Activated effector memory CD4-positive, alpha-beta T cell treated with Interleukin-2 at 50 U/mL for 16 hours (primary cell): ENCODE results near the gene HOXA4.

ENCODE experiments used
- DNase-seq: peaks from one replicate; pipeline ENCODE4 v3.0.0-alpha.2; 2020

The HOXA4 gene

GRCh38 chr7:27157702-27158431 is 27.3 kb upstream of the HOXA4 start:
- DNase-seq, result no peak

DNA sequence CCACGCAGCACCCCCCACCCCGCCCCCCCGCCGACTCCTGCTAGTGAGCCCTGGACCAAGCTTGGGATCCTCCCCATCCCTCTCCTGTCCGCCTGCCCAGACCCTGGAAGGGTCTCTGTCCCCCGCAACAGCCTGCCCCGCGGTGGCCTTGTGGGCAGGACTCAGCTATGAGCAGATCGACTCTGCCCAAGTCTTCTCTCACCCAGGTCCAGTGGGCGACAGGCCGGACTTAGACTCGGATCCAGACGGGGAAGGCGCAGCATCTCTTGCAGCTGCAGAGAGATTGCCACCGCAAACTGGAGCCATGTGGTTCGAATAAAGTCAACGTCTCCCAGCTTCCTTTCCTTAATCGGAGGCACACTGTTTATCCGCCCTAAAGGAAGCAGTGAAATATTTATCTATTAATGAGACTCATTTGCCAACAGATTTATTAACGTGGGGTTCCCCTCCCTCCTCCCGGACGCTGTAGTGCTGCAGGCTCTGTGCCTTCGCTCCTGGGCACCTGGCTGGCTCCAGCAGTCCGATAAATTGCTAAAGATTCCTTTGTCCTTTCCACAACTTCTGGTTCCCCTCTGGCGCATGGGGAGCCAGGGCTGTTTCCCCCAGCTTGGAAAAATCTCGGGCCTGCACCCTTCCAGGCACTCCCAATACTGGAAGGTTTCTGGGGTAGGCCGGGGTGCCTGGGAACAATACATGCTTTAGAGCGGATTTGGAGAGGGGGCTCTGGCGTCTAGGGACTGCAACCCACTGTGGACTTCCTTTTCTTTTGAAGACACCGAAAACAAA is 26.6 kb upstream of the HOXA4 start:
- DNase-seq, result no peak

DNA sequence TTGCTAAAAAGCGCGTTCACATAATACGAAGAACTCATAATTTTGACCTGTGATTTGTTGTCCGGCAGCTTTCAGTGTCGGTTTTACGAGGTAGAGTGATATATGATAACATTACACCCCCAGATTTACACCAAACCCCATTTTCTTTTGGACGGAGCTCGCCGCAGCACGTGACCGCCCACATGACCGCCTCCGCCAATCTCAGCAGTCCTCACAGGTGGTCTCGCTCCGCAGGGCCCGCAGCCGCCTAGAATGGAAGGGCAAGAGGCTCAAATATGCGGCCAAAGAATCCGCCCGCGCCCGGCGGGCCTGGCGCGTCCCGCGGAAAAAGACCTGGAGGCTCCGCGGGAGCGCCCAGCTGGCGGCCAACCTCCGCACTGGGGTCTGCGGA is 25.9 kb upstream of the HOXA4 start, which contains the start of gene HOXA7:
Gene HOXA7, minus strand, starts transcription at position 168 of the 391 bp plus-strand sequence. Its CDS starts 130 bp downstream, at position 38.
- no peak for DNase-seq

GRCh38 chr7:27155816-27156507 is 25.4 kb upstream of the HOXA4 start:
- DNase-seq, result no peak

GRCh38 chr7:27154901-27155815 is 24.6 kb upstream of the HOXA4 start:
- no peak for DNase-seq

DNA sequence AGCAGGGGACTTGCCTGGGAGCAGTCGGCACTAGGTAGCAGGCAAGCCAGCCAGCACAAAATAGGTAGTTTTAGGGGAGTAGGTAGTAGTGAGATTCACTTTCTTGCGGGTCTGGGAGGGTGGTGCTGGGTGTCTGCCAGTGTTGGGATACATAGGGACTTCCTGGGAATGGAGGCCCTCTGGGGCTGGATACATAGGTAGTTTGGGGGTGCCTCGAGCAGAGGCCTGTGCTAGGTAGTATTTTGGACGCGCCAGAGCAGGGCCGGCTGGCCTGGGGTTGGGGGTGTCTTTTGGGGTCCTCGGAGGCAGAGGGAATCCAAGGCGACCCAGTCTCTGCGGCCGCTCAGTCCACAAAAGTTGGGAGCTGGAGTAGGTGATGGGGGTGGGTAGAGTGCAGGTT is 23.8 kb upstream of the HOXA4 start:
- no peak for DNase-seq

DNA sequence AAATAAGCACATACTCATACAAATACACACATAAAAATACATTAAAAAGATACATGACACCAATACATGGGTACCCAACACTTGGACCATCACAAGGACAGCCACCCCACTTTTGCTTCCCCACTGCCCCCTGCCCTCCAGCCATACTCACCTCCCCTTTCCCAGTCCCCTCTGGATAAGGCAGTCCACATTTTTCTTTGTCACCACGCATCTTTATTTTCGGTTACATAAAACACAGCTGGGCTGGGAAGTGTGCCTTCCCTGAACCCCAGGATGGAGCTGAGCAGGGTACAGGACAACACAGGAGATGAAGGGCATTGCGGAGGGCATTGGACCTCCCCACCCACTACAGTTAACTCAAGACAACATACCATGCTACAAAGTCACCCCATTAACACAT is 23.0 kb upstream of the HOXA4 start:
- DNase-seq, result no peak

- no peak for DNase-seq
These were observed 22.4 kb upstream of the HOXA4 start for GRCh38 chr7:27152816-27153442.

DNA sequence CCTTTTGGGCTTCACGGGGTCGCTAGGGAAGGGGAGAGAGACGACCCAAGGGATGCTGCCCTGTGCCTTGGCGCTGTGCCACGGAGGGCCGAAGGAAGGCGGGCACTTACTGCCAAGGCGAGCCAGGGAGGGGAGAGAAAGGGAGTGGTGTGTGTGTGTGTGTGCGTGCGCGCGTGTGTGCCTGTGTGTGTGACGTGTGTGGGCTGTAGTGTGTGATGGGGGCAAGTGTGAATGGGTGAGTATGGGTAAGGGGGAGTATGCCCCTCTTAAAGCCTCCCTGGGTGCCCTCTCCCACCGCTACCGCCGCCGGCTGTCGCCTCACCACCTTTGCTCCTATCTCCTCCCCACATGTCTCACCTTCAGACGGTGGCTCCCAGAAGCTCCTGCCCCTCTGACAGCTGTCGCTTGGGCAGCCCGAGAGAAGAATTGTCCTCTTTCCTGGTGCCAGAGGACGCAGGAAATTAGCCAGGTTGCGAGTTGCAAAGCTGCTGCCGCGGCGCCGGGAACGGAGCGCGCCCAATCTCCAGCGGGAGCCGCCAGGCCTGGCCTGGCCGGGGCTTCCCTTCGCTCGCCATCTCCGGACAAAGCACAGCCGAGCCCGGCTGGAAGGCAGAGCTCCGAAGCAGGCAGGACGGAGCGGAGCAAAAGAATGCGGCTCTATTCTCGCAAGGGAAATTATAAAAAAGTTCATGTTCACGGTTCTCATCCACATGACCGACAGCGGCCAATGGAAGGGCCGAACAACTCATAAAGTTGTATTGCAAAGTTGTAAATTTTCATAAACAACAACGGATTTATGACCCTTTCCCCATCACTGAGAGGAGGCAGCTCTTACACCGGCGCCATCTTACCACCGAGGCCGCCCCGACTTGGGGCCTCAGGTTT is 21.6 kb upstream of the HOXA4 start, which contains the start of gene HOXA3:
Gene HOXA3, minus strand, starts transcription at position 653 of the 885 bp plus-strand sequence. CDS start 41,943 bp downstream, outside the sequence.
- no peak for DNase-seq

- no peak for DNase-seq
These were observed 20.9 kb upstream of the HOXA4 start for GRCh38 chr7:27151341-27151930.

DNA sequence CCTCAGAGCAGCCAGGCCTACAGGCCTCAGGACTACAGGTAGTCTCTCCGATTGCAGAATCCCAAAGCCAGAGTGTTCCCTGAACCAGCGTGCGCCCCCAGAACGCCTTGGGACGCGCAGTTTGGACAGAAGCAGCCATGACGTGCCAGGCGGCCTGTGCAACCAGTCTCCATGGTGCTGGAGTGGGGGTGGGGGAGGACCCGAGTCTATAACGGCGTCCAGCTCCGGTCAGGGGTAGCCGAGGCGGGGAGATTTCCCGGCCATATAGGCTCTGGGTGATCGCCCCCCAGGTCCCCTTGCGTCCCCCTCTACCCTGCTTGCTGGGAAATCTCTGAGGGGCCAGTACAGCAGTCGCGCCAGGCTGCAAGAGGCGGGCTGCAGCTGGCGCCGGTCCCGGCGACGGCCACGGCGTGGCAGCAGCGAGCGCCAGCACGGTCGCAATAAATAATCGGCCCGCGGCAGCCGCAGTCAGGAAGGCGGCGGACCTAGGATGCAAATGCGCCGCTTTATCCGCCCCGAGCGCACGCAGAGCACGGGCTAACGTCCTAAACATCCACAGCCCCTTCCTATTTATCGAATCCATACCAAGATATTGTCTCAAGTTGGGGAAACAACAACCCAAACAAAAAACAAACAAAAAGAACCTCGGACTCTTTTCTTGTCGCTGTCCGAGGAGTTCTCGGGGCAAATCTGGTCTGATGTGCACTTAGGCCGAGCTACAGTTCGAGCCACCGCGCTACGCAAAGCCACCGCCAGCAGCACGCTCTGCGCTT is 20.2 kb upstream of the HOXA4 start:
- peak; percentile 54 for DNase-seq

DNA sequence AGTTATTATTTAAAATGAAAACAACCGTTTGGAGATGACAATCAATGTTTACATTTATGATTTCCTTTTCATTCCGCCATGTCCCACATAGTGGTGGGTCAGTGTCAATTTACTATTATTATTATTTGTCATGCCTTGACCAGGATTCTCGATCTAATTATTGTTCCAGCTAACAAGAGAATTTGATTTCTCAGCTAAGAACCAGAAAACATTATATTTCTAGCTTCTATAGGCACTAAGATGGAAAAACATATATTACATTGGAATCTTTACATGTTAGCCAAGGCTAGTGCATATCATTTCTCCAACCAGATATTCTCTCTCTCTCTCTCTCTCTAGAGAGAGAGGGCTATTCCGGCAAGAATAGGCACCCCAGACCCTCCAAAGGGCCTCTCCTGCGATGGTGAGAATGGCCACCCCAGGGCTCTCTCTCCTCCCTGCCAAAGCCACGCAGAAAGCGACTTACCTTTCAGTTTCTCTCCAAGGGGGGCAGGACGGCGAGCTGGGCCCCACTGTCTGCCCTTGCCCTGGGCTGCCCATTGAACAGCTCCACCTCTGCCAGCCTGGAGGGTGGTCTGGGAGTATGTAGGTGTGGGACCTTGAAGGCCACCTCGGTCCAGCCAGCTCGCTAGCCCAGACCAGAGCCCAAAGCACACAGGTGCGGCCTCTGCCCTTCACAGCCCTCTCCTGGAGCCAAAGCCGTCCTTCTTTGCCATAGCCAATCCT is 19.4 kb upstream of the HOXA4 start:
- no peak for DNase-seq

- DNase-seq, result no peak
These were observed 18.4 kb upstream of the HOXA4 start for GRCh38 chr7:27148756-27149641.

DNA sequence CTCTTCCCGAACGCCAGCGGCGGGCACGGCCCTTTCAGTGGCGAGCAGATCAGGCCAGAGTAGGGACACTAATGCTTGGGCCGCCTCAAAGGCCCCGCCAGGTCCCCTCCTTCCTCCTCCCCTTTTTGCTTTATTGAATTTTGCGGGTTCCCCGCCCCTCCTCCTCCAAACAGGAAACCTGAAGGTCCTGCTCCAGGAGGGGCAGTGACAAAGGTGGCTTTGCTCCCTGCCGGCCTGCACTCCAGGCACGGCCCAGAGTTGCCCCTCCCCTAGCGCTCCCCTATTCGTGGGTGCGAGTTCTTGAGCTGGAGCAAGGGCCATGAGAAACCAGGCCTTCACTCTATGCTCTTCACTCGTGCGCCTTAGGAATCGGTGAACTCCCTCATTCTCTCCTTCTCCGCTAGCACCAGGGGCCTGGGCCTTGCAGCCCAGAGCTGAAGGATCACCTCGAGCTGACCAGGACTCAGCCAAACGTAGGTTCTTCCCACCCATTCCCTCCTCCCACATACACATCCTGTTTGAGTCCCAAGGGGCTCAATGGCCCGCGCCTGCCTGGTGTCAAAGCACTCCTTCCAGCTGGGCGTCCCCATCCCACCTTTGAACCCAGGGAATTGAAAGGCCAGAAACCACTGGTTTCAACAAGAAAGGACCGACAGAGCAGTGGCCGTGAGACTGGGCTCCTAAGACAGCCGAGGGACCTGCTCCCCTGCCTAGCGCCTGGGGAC is 17.6 kb upstream of the HOXA4 start:
- DNase-seq, result no peak

DNA sequence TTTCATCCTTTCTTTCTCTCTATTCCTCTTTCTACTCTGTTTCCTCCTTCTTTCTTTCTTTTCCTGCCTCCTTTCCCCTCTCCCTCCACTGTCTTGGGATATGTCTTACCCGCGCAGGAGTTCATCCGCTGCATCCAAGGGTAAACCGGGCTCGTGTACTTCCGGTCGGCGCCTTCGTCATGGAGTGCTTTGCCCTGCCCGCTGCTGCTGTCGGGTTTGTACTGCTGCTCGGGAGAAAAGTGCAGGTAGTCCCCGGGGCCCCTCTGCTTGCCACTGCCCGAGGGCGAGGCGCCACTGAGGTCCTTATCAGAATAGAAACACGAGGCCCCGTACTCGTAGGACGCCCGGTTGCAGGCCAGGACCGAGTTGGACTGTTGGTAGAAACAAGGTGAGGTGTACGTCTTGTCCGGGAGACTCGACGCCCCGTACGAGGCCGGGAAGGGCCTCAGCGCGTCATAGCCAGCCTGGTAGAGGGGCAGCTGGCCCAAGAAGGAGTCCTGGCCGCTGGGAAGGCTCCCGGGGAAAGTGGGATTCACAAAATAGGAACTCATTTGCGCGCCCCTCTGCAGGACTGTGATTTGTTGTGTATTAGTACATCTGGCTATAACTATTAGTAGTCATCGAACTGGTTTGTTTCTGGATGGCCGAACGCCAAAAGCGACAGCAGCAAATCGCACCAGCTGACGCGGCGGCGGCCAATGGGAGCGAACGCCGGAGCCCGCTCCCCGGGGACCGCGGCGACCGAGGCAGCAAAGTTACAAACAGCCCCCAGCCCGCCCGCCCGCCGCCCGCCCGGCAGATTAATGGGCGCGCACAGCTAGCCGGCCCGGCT is 16.9 kb upstream of the HOXA4 start, which contains the start of gene HOXA6:
Gene HOXA6, minus strand, starts transcription at position 576 of the 832 bp plus-strand sequence. Its CDS starts 25 bp downstream, at position 551.
- DNase-seq, result no peak
